Heart left ventricle (tissue), 16 donors: ENCODE data around the gene CIAO3. TPM values are rescaled to one million over a fixed set of nuclear protein-coding genes. Genes with fewer than 3 reads are reported as not detected.

Source experiments
- ATAC-seq, 4 donors: fragments of 200-7000 bp; cut with Tn5 transposase; one replicate each; pipeline ENCODE4 v1.9.1; 2020 to 2022; ENCODE audit warnings: moderate library complexity in 4 of 4, mild to moderate bottlenecking in 3 of 4, moderate number of reproducible peaks in 1 of 4
- DNase-seq, 5 donors: peaks; one replicate each; pipeline ENCODE4 v3.0.0-alpha.2; 2020
- H3K27ac ChIP-seq, 12 donors: fragments of 200-600 bp; sonication (generic) in 4 of 12; one replicate each; pipeline versions ENCODE4 v1.5.0 to v1.8.0; 2016 to 2022; ENCODE audit warnings: mild to moderate bottlenecking in 2 of 12
- H3K27me3 ChIP-seq, 9 donors: fragments of 200-600 bp; sonication (generic) in 2 of 9; one replicate each; pipeline versions ENCODE4 v1.5.1 to v1.8.0; 2016 to 2022; ENCODE audit warnings: mild to moderate bottlenecking in 3 of 9
- H3K36me3 ChIP-seq, 9 donors: fragments of 200-600 bp; sonication (generic) in 2 of 9; one replicate each; pipeline versions ENCODE4 v1.5.0 to v1.8.0; 2018 to 2022; ENCODE audit warnings: mild to moderate bottlenecking in 2 of 9
- H3K4me1 ChIP-seq, 12 donors: fragments of 200-600 bp; sonication (generic) in 4 of 12; one replicate each; pipeline versions ENCODE4 v1.5.0 to v1.8.0; 2016 to 2022; ENCODE audit warnings: mild to moderate bottlenecking in 3 of 12
- H3K4me3 ChIP-seq, 12 donors: fragments of 200-600 bp; sonication (generic) in 4 of 12; one replicate each; pipeline versions ENCODE4 v1.5.0 to v1.8.0; 2017 to 2022; ENCODE audit warnings: mild to moderate bottlenecking in 9 of 12, moderate library complexity in 4 of 12
- H3K9me3 ChIP-seq, 12 donors: fragments of 200-600 bp; sonication (generic) in 4 of 12; one replicate each; pipeline versions ENCODE4 v1.5.0 to v1.8.0; 2016 to 2022; ENCODE audit warnings: mild to moderate bottlenecking in 1 of 12
- POLR2A ChIP-seq, 2 donors: fragments of 450-650 bp; IDR thresholded peaks; one replicate each; pipeline ENCODE4 v1.6.1; 2017; ENCODE audit warnings: antibody characterized with exemption in 2 of 2, mild to moderate bottlenecking in 2 of 2, moderate library complexity in 2 of 2
- WGBS, 4 donors: extraction: QIAGEN DNeasy Blood & Tissue Kit in 2 of 4; methylation state at CpG; one replicate each; pipeline versions ENCODE4 v1.1.5 to v1.1.7; 2013 to 2018; 5-methylcytosine and 5-hydroxymethylcytosine counted together
- intact Hi-C, 10 donors: fragments of 100-400 bp; cut with DNase I; formaldehyde crosslinking; loops; one replicate each; pipeline versions ENCODE4 v1.11.1 to v1.14.2; 2022
- polyA plus RNA-seq, 2 donors: library from polyadenylated mRNA; stranded (reverse); fragments of 200-250 nt; gene quantifications; one replicate each; pipeline ENCODE4 v1.2.3, GENCODE V29; 2013
- total RNA-seq, 9 donors: library from RNA; depleted of rRNA in 2 of 9; stranded (reverse); fragments of >200 nt in 2 of 9; fragmentation: NEBNext Ultra II Directional in 3 of 9; extraction: Animal tissue kit (Norgen Biotek cat#: 25700) in 3 of 9; gene quantifications; one replicate each; pipeline versions ENCODE4 v1.1.0 to v1.2.4, GENCODE V29; 2016 to 2023
- TF ChIP-seq, protein P1 (sequence below), 12 donors: fragments of 200-600 bp; sonication (generic) in 4 of 12; IDR thresholded peaks; one replicate each; pipeline versions ENCODE4 v1.5.0 to v1.8.0; 2018 to 2022; ENCODE audit warnings: antibody characterized with exemption in 12 of 12, mild to moderate bottlenecking in 5 of 12
- donor health status: ischemic (EF 13 %, LVEDD 7.1; RV severe dilation, severe dysfunction).
- donor health status: healthy with polysubstance abuse.
- donor health status: DM: no; HTN: yes; CAD: no.
- donor health status: DM: no; HTN: no; CAD: no.
- donor health status: ischemic (EF 25% LVEDD 6.9; RV normal size, moderate dysfunction).
- donor health status: ischemic (EF 25% LVEDD 5.7; RV mildly dilated, moderate dysfunction).
- donor health status: healthy.
- donor health status: DM: yes; HTN: yes; CAD: no.
- donor health status: ischemic (EF 35%, LVEDD 5.7; RV mildly dilated, moderate dysfunction).
- donor health status: nonischemic (EF 11% LVEDD 7.7; RV severe dilation, severe dysfunction).
- donor health status: DM: yes; HTN: yes; CAD: no.
- donor health status: PGD.
- donor health status: ischemic (EF 29% LVEDD 5.4; RV normal size, mild dysfunction).
- donor health status: nonischemic (EF 23%, LVEDD 6.1; RV moderate dilation, normal function).

CIAO3 gene
- total and polyA plus RNA-seq, 11 donors: 21.4 to 41.5 (median 28.2) TPM

DNA sequence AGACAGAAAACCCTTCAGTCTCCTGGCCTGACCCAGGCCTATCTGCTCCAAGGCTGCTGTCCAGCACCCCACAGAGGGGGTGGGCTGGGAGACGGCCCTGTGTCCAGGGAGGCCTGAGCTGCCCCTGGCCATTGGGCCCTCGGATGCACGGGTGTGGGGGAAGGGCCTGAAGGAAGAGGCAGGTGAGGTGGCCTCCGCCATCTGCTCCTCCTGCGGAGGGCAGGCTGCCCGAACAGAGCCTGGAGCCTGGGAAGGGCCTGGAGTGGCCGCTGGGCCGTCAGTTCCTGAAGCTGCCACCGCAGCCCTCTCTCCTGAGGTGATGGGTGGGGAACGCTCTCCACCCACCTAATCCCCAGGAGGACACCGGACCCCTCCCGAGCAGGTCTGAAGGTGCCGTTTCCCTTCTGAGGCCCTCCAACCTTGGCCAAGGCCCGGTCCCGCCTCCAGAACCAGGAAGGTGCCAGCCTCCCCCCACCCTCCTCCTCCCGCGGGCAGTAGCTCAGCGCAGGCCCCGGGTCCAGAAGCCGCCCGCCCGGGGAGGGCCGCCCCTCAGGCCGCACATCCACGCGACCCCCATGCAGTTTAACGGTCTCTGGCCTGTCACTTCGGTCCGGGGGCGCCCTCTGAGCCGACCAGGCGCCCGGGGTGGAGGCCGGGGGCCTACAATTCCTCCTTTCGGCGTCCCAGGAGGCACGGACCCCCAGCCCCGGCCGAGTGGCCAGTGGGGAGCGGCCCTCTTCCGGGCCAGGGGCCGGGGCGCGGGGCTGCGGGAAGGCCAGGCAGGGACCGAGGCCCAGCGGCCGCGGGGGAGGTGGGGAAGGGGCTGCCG lies 36.0 kb downstream of the CIAO3 start:
- TF ChIP-seq POLR2A (IDR thresholded peaks at IDR 0.05): no peak
- TF ChIP-seq, protein P1, sequence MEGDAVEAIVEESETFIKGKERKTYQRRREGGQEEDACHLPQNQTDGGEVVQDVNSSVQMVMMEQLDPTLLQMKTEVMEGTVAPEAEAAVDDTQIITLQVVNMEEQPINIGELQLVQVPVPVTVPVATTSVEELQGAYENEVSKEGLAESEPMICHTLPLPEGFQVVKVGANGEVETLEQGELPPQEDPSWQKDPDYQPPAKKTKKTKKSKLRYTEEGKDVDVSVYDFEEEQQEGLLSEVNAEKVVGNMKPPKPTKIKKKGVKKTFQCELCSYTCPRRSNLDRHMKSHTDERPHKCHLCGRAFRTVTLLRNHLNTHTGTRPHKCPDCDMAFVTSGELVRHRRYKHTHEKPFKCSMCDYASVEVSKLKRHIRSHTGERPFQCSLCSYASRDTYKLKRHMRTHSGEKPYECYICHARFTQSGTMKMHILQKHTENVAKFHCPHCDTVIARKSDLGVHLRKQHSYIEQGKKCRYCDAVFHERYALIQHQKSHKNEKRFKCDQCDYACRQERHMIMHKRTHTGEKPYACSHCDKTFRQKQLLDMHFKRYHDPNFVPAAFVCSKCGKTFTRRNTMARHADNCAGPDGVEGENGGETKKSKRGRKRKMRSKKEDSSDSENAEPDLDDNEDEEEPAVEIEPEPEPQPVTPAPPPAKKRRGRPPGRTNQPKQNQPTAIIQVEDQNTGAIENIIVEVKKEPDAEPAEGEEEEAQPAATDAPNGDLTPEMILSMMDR (IDR thresholded peaks at IDR 0.05): no peak
- Histone ChIP-seq H3K27ac (no peak overlapping the region), H3K9me3 (no peaks in the 10 kb centered on the region), H3K36me3 (no peaks in the 10 kb centered on the region), H3K27me3 (peaks cover 37 to 91% (median 86%) of the 10 kb centered on the region in 9 donors), H3K4me1 (peaks cover 0 to 34% (median 4%) of the 10 kb centered on the region in 12 donors), H3K4me3 (peak overlapping the region in 1 of 12 donors; percentile 44)
- intact Hi-C loops: no loop called here
- 12 to 26% (median 18%) methylated on average over 16 to 50 of the region's 50 CpGs for WGBS, 4 donors
- ATAC-seq (no peak), DNase-seq (no peak)

DNA sequence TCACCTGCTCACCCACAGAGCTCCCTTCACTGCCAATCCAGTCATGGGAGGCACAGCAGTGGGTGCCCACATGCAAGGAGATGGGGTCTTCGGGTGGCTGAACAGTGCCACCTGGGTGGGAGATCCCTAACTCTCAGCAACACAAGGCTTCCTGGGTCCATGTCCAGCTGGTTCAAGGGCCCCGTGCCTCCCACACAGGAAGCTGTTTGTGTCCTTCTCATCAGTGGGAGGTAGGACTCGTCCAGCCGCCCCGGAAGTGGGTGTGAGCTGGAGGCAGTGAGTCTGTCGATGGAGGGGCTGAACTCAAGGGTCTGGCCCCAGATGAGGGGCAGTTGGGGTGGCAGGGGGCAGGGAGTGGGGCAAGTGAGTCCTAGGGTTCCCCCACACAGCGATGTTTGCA lies 36.8 kb downstream of the CIAO3 start:
- ATAC-seq: no peak
- intact Hi-C loops: no loop called here
- H3K36me3 ChIP-seq: no peaks in the 10 kb centered on the region
- no peak overlapping the region for H3K27ac ChIP-seq
- WGBS, 4 donors: 44 to 69% (median 61%) methylated on average over 5 to 7 of the region's 7 CpGs
- H3K27me3 ChIP-seq: peaks cover 37 to 94% (median 89%) of the 10 kb centered on the region in 9 donors
- no peak for TF ChIP-seq POLR2A (IDR thresholded peaks at IDR 0.05)
- TF ChIP-seq, protein P1 (IDR thresholded peaks at IDR 0.05): no peak
- peaks cover 0 to 33% (median 4%) of the 10 kb centered on the region in 12 donors for H3K4me1 ChIP-seq
- no peaks in the 10 kb centered on the region for H3K9me3 ChIP-seq
- DNase-seq: no peak
- no peak overlapping the region for H3K4me3 ChIP-seq

DNA sequence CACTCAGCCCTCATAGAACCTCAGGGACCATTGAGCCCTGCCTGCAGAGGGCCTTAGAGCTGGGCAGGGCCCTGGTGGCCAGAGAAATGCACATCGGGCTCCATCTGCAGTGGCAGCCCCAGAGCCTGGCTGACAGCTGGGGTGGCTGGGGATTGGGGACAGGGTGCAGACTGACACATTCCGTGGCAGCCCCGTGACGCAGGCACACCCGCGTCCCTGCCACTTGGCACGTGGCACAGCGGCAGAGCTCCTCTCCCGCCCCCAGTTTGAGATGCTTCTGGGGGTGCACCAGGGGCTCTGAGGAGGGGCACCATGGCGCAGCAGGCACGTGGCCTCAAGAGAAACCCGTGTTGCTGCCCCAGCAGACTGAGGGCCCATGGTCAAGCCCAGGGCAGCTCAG lies 37.4 kb downstream of the CIAO3 start:
- H3K4me3 ChIP-seq: no peak overlapping the region
- ATAC-seq (no peak), DNase-seq (no peak)
- peaks cover 37 to 94% (median 84%) of the 10 kb centered on the region in 9 donors for H3K27me3 ChIP-seq
- H3K27ac ChIP-seq: no peak overlapping the region
- intact Hi-C loops: no loop called here
- TF ChIP-seq, protein P1 (IDR thresholded peaks at IDR 0.05): no peak
- no peak for TF ChIP-seq POLR2A (IDR thresholded peaks at IDR 0.05)
- WGBS, 4 donors: 82 to 90% (median 87%) methylated on average over 10 to 12 of the region's 12 CpGs
- no peaks in the 10 kb centered on the region for H3K36me3 ChIP-seq
- peaks cover 0 to 33% (median 4%) of the 10 kb centered on the region in 12 donors for H3K4me1 ChIP-seq
- H3K9me3 ChIP-seq: no peaks in the 10 kb centered on the region

DNA sequence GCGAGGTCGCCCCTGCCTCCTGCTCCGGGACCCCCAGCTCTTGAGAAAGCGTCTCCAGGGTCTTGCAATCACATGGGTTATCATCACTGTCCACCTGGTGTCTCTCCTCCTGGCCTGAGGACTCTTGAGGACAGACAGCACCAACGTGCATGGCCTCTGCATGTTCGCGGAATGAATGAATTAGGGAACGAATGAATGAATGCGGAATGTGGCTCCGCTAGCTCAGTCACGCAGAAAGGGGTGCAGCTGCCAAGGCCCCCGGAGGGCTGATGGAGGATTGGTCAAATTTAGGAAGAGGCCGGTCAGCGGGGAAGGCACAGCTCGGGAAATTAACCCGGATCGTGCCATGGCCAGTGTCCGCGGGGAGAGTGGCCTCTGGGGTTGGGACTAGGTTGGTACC lies 38.5 kb downstream of the CIAO3 start:
- Histone ChIP-seq H3K9me3 (no peaks in the 10 kb centered on the region), H3K4me1 (peaks cover 0 to 33% (median 4%) of the 10 kb centered on the region in 12 donors), H3K36me3 (no peaks in the 10 kb centered on the region), H3K27me3 (peaks cover 37 to 97% (median 79%) of the 10 kb centered on the region in 9 donors), H3K27ac (no peak overlapping the region), H3K4me3 (no peak overlapping the region)
- 82 to 85% (median 83%) methylated on average over 19 of the region's 19 CpGs for WGBS, 4 donors
- intact Hi-C loops: no loop called here
- DNase-seq: no peak
- ATAC-seq: no peak
- TF ChIP-seq POLR2A (IDR thresholded peaks at IDR 0.05): no peak
- TF ChIP-seq, protein P1 (IDR thresholded peaks at IDR 0.05): no peak
